Retinal pigment epithelial cell (primary cell): ENCODE measurements around the gene STK17B.

Experiments used
- DNase-seq: peaks from one replicate; pipeline ENCODE4 v3.0.0-alpha.2; 2010; ENCODE audit warnings: low read depth
- H3K4me3 ChIP-seq: 2 replicates; pipeline ENCODE4 v1.5.1; 2011; ENCODE audit warnings: mild to moderate bottlenecking, low read length, control low read depth, moderate library complexity
- TF ChIP-seq, protein P1 (sequence below): conservative IDR thresholded peaks from 2 replicates; pipeline ENCODE4 v1.5.1; 2011; ENCODE audit warnings: low read depth, low read length, control low read depth, inconsistent platforms

Gene STK17B

DNA sequence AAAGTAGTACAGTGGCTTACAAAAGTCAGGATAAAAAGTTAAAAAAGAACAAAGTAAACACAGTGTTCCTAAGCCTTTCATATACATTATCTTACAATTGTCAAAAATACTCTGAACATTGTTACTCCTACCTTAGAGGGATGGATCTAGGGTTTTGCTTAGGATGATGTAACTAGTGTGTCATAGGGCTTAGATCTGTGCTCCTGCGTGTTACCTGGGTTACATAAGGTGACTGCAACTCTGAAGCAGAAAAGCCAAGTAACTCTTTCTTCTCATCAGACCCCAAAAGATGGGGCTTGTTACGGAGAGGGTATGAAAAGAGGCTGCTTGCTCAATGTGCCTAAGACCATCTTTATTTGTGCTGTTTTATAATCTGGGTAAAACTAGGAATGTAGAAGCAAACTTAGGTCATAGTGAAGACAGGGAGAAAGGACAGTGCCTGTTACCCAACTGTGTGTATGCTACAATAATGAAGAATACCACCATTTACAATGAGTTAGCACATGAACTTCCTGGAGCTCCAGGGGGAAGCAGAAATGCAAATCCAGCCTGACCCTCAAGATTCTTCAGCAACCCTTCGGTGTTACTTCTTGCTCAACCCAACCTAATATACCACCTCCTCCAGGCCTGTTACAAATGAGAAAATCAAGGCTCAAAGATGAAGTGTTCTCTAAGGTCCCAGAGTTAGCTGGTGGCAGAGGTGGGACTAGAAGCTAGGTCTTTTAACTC is 42.0 kb upstream of the STK17B start:
- no peak overlapping the region for H3K4me3 ChIP-seq
- no peak for DNase-seq
- TF ChIP-seq, protein P1, sequence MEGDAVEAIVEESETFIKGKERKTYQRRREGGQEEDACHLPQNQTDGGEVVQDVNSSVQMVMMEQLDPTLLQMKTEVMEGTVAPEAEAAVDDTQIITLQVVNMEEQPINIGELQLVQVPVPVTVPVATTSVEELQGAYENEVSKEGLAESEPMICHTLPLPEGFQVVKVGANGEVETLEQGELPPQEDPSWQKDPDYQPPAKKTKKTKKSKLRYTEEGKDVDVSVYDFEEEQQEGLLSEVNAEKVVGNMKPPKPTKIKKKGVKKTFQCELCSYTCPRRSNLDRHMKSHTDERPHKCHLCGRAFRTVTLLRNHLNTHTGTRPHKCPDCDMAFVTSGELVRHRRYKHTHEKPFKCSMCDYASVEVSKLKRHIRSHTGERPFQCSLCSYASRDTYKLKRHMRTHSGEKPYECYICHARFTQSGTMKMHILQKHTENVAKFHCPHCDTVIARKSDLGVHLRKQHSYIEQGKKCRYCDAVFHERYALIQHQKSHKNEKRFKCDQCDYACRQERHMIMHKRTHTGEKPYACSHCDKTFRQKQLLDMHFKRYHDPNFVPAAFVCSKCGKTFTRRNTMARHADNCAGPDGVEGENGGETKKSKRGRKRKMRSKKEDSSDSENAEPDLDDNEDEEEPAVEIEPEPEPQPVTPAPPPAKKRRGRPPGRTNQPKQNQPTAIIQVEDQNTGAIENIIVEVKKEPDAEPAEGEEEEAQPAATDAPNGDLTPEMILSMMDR = no peak

DNA sequence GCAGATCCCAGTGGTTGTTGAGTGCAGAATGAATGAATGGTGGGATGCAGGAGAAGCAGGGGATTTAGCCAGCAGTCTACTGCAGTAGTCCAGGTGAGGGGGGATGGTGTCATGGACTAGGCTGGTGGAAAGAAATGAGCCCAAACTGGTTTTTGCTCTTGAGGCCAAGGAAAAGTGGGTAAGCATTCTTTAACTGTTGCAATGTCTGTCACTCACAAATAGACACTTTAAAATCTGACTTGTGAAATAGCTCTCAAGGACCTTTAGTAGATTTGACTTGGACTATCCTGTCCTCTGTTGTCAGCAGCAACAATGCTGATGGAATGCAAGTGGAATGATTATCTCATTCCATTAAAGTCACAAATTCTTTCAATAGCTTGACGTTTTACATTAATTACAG is 37.5 kb upstream of the STK17B start:
- no peak overlapping the region for H3K4me3 ChIP-seq
- TF ChIP-seq, protein P1 = no peak
- DNase-seq = no peak

DNA sequence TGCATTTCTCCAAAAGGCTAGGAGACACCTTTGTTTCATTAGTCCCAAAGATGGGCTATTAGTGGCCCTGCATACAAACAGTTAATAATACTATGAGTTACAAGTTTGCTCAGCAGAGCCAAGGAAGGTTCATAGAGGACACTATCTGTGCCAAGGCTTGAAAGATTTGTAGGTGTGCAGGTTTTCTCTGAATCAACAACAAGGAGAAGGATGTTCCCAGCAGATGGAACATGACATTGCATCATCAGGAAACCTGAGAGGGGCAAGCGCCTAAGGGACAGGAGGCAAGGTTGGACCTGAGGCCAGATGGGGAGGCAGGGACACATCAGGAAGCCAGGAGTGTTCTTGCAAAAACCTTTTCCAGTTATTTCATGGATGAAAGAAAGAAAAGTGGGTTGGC is 35.4 kb upstream of the STK17B start:
- H3K4me3 ChIP-seq = no peak overlapping the region
- DNase-seq = no peak
- TF ChIP-seq, protein P1 = no peak

DNA sequence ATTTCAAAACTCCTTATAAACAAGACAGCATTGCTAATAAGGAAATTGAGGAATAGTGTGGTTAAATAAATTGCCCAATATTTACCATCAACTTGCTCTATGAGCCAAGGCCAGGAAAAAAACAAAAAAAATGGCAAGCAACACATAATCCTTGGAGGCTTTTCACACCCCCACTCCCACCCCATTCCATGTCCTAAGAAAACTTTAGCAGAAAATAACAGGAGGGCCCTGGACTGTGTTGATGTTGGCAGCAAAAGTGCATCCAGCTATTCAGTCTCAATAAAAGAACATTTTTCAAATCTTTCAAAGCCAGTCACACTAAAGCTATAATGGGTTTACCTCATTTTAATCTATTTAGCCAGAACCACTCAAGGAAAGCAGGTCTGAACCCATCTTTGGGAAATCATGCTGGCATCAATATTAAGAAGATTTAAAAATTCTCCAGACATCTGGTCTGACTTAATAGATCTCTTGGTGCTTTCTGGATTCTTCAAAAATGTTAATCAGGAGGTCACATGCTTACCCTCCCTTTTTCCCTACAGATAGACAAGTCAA is 34.6 kb upstream of the STK17B start:
- DNase-seq = peak; percentile 28
- H3K4me3 ChIP-seq = no peak overlapping the region
- TF ChIP-seq, protein P1 = no peak

DNA sequence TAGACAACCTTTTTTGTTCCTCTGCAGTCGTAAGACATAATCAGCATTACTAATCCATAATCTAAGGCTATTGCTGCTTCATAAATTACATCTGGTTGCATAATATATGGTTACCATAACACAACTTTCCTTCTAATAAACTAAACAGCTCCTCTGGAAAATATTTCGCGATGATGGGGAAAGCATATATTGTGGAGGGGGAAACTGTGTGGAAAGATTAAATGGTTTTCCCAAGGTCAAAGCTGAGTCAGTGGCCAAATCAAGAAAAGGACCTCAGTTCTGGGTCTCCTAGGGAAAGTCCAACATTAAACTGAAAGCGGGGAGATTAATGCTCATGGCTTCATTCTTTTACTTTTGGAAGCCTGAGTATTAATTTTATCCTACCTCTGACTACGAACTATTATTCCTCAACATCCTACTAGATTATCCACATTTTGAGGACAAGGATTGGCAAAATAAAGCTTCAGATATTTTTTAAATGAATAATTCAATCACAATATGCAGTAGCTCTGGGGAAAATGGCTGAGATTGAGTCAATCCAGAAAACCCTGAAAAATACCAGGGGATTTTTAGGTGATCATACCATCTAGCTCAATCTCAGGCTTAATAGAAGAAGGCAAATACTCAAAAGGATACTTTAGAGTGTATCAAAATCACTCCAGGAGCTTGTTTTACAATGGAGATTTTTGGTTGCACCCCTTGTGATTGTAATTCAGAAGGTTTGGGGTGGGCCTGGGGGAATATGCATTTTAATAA is 33.8 kb upstream of the STK17B start:
- no peak overlapping the region for H3K4me3 ChIP-seq
- TF ChIP-seq, protein P1 = no peak
- DNase-seq = no peak

DNA sequence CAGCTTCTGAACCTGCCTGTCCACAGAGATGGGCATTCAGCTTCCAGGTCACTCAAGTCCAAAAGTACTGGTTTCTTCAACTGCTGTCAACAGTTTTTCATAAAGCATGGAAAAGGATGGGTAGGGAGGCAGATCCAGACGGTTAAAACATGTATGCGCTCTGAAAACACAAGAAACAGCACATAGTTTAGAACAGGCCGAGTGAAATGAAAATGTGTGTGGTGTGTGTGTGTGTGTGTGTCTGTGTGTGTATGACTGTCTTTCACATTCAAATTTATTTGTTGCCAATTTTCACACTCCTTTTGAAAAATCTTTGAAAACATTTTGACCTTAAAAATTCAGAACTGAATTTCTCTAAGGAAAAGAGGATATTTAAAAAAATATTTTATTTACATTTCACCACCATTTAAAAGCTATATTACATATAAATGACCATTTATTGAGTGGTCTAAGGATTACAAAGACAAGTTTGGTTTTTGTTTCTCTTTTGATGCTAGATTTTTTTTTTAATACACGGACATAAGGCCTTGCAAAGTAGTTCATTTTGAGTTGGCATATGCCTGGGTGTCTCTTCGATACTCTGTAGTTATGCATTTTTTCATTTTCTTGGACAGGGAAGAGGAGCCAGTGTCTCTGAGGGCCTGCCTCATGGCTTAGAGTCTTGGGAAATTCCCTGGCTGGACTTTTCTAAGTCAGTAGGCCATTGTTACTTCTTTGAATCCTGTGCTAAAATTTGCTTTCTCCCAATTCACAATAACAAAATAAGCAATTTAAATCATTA is 30.0 kb upstream of the STK17B start:
- no peak for DNase-seq
- TF ChIP-seq, protein P1 = no peak

More for the DNA sequence above, 30.0 kb upstream of the STK17B start:
- H3K4me3 ChIP-seq = no peak overlapping the region
